ENCODE measurements around the gene ZGPAT. TPM values are rescaled to one million over a fixed set of nuclear protein-coding genes. Genes with fewer than 3 reads are reported as not detected.

Gene ZGPAT
- total RNA-seq, 2 experiments from 2014 or later, result 41.6 to 42.8 TPM

DNA sequence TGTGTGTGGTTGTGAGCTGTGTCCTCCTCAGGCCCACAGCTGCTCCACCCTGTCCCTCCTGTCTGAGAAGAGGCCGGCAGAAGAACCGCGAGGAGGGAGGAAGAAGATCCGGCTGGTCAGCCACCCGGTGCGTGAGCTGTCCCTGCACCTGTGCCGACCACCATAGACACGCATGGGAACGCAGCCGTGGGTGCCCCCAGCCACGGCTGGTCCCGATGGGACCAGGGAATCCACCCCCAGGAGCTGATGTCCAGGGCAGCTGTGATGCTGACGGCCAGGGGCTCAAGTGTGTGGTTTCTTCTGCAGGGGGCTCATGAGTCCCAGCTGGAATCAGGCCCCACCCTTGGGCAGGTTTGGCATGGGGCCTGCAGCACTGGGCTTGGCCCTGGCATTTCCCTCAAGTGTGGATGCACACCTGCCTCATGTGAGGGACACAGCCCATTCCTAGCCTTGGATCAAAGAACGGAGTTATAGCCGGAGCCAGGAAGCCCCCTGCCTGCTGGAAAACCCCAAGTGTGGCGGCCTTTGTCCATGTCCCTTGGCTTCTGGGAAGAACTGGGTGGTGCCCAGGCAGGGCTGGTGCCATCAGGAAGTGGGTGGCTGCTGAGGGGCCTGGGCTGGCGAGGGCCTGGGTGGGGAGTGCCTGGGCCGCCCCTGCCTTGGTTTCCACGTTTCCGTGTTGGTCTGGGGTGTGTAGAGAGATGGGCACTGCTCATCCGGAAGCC, 16.0 kb upstream of the ZGPAT start:
- ChIA-PET POLR2A (no interaction called here), CTCF (no interaction called here)
- peaks cover 11% of the 10 kb centered on the region for H3K36me3 Mint-ChIP-seq (ENCODE audit: low read depth)
- H3K4me3 Mint-ChIP-seq, result no peak overlapping the region
- no peak for DNase-seq
- H3K27me3 Mint-ChIP-seq, result no peaks in the 10 kb centered on the region
- no peak overlapping the region for H3K27ac Mint-ChIP-seq
- H3K4me1 Mint-ChIP-seq, result peaks cover 3% of the 10 kb centered on the region
- H3K9me3 Mint-ChIP-seq, result no peaks in the 10 kb centered on the region

DNA sequence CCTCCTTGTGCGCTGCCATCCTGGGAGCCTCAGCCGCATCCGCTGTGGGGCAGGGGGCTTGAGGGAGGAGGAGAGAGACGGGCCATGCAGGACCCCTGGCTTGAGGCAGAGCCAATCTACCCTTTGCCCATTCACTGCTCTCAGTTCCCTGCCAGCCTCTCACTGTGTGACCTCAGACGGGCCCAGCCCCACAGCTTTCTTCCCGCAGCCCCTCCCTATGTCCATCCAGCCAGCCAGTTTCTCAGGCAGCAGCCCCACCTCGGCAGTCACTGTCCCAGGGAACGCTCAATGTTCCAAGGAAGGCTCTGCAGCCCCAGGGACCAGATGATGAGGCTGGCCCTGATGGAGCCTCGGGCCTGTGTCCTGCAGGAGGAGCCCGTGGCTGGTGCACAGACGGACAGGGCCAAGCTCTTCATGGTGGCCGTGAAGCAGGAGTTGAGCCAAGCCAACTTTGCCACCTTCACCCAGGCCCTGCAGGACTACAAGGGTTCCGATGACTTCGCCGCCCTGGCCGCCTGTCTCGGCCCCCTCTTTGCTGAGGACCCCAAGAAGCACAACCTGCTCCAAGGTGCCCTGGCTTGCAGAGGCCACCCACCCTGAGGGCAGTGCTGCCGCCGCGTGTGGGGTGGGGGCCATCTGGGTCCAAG, 15.3 kb upstream of the ZGPAT start:
- peak overlapping the region; percentile 42 for H3K27ac Mint-ChIP-seq
- no peaks in the 10 kb centered on the region for H3K27me3 Mint-ChIP-seq
- no peak for DNase-seq
- POLR2A ChIA-PET, result no interaction called here
- peaks cover 11% of the 10 kb centered on the region for H3K36me3 Mint-ChIP-seq (ENCODE audit: low read depth)
- no peaks in the 10 kb centered on the region for H3K9me3 Mint-ChIP-seq
- CTCF ChIA-PET, result no interaction called here
- no peak overlapping the region for H3K4me3 Mint-ChIP-seq
- H3K4me1 Mint-ChIP-seq, result peaks cover 4% of the 10 kb centered on the region

DNA sequence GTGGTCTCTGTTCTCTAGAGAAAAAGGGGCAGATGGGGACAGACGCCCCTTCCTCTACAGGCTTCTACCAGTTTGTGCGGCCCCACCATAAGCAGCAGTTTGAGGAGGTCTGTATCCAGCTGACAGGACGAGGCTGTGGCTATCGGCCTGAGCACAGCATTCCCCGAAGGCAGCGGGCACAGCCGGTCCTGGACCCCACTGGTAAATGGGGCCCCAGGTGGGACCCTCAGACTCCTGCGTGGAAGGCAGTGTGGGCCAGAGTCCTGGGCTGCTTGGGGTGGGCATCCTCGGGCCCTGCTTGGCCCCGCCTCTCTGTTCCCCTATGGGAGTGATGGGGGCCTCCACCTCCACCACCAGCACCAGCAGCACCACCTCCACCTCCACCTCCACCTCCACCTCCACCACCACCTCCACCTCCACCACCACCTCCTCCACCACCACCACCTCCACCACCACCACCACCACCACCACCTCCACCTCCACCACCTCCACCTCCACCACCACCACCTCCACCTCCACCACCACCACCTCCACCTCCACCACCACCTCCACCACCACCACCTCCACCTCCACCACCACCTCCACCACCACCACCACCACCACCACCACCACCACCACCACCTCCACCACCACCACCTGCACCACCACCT, 14.6 kb upstream of the ZGPAT start:
- POLR2A ChIA-PET, result no interaction called here
- CTCF ChIA-PET, result no interaction called here
- peaks cover 11% of the 10 kb centered on the region for H3K36me3 Mint-ChIP-seq (ENCODE audit: low read depth)
- peaks cover 4% of the 10 kb centered on the region for H3K4me1 Mint-ChIP-seq
- H3K27ac Mint-ChIP-seq, result no peak overlapping the region
- H3K27me3 Mint-ChIP-seq, result no peaks in the 10 kb centered on the region
- no peak for DNase-seq
- no peak overlapping the region for H3K4me3 Mint-ChIP-seq
- no peaks in the 10 kb centered on the region for H3K9me3 Mint-ChIP-seq

DNA sequence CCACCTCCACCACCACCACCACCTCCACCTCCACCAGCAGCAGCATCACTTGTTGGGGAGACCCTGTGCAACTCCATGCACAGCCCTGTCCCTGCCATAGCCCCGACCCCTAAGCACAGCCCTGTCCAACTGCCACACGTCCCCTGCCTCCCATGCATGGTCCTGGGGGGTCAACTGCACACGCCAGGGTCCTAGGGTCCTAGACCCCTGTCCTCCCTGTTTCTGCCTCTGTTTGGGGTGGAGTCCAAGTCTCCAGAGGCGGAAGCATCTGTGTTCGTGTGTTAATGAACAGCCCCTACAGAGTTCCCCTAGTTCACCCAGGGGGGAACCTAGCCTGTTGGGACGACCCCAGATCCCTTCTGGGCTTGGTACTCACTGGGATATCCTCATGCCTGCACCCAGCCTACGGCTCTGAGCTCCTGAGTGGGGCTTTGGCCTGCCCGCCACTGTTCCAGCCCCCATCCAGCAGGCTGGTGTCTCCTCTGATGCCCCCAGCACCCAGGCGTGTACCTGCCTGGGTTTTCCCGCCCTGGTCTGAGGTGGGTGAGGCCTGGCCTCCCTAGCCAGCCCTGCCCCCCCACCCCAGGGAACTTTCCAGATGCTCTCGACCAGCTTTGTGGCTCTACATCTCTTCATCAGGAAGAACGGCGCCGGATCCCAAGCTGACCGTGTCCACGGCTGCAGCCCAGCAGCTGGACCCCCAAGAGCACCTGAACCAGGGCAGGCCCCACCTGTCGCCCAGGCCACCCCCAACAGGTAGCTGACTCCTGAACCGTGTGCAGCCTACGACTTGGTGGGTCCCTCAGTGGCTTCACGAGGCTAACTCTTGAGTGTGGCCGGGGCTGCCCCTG, 13.9 kb upstream of the ZGPAT start:
- Mint-ChIP-seq H3K4me3 (peak overlapping the region; percentile 44), H3K4me1 (peaks cover 8% of the 10 kb centered on the region), H3K9me3 (no peaks in the 10 kb centered on the region), H3K36me3 (ENCODE audit: low read depth) (peaks cover 11% of the 10 kb centered on the region), H3K27ac (peak overlapping the region; percentile 65), H3K27me3 (no peaks in the 10 kb centered on the region)
- DNase-seq, result no peak
- POLR2A ChIA-PET, result no interaction called here
- CTCF ChIA-PET, result no interaction called here

GRCh38 chr20:63694584-63695423, 13.0 kb upstream of the ZGPAT start:
- no peak for DNase-seq
- peaks cover 14% of the 10 kb centered on the region for H3K4me1 Mint-ChIP-seq
- no peaks in the 10 kb centered on the region for H3K27me3 Mint-ChIP-seq
- ChIA-PET CTCF (no interaction called here), POLR2A (no interaction called here)
- H3K9me3 Mint-ChIP-seq, result no peaks in the 10 kb centered on the region
- no peak overlapping the region for H3K27ac Mint-ChIP-seq
- H3K36me3 Mint-ChIP-seq (ENCODE audit: low read depth), result peaks cover 11% of the 10 kb centered on the region
- H3K4me3 Mint-ChIP-seq, result no peak overlapping the region

DNA sequence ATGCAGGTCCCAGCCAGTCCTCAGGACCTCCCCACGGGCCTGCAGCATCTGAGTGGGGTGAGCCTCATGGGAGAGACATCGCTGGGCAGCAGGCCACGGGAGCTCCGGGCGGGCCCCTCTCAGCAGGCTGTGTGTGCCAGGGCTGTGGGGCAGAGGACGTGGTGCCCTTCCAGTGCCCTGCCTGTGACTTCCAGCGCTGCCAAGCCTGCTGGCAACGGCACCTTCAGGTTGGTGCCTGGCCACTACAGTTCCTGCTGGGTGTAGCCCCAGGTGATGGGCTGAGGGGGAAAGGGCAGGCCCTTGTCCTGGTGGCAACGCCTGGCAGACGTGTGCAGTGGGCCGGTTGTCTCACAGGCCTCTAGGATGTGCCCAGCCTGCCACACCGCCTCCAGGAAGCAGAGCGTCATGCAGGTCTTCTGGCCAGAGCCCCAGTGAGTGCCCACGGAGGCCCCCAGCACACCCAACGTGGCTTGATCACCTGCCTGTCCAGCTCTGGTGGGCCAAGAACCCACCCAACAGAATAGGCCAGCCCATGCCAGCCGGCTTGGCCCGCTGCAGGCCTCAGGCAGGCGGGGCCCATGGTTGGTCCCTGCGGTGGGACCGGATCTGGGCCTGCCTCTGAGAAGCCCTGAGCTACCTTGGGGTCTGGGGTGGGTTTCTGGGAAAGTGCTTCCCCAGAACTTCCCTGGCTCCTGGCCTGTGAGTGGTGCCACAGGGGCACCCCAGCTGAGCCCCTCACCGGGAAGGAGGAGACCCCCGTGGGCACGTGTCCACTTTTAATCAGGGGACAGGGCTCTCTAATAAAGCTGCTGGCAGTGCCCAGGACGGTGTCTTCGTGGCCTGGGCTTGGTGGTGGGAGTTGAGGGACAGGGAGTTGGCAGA, 12.2 kb upstream of the ZGPAT start:
- ChIA-PET POLR2A (interaction anchor here (1.6 to 3.7 kb wide), 3 partner anchors 13 to 158 kb away, joined by 3 to 13 read pairs (median 9); partner anchors contain the start of genes ARFRP1, LIME1, PTK6 and ZGPAT), CTCF (interaction anchor here (1.4 kb wide), 1 partner anchor 12 kb away, joined by 3 read pairs; the partner anchor contains the start of genes ARFRP1 and ZGPAT)
- no peak for DNase-seq
- Mint-ChIP-seq H3K27me3 (no peaks in the 10 kb centered on the region), H3K4me1 (peaks cover 19% of the 10 kb centered on the region), H3K9me3 (no peaks in the 10 kb centered on the region), H3K27ac (no peak overlapping the region), H3K36me3 (ENCODE audit: low read depth) (peaks cover 11% of the 10 kb centered on the region), H3K4me3 (no peak overlapping the region)

GRCh38 chr20:63696306-63696627, 11.6 kb upstream of the ZGPAT start:
- peaks cover 23% of the 10 kb centered on the region for H3K4me1 Mint-ChIP-seq
- no peak overlapping the region for H3K4me3 Mint-ChIP-seq
- H3K27ac Mint-ChIP-seq, result no peak overlapping the region
- no peaks in the 10 kb centered on the region for H3K9me3 Mint-ChIP-seq
- DNase-seq, result no peak
- POLR2A ChIA-PET, result interaction anchor here (1.6 to 3.7 kb wide), 4 partner anchors 12 to 159 kb away, joined by 3 to 13 read pairs (median 6); partner anchors contain the start of genes ARFRP1, LIME1, PTK6 and SLC2A4RG
- no peaks in the 10 kb centered on the region for H3K27me3 Mint-ChIP-seq
- CTCF ChIA-PET, result interaction anchor here (1.4 kb wide), 1 partner anchor 12 kb away, joined by 3 read pairs; the partner anchor contains the start of genes ARFRP1 and ZGPAT
- H3K36me3 Mint-ChIP-seq (ENCODE audit: low read depth), result peaks cover 11% of the 10 kb centered on the region

DNA sequence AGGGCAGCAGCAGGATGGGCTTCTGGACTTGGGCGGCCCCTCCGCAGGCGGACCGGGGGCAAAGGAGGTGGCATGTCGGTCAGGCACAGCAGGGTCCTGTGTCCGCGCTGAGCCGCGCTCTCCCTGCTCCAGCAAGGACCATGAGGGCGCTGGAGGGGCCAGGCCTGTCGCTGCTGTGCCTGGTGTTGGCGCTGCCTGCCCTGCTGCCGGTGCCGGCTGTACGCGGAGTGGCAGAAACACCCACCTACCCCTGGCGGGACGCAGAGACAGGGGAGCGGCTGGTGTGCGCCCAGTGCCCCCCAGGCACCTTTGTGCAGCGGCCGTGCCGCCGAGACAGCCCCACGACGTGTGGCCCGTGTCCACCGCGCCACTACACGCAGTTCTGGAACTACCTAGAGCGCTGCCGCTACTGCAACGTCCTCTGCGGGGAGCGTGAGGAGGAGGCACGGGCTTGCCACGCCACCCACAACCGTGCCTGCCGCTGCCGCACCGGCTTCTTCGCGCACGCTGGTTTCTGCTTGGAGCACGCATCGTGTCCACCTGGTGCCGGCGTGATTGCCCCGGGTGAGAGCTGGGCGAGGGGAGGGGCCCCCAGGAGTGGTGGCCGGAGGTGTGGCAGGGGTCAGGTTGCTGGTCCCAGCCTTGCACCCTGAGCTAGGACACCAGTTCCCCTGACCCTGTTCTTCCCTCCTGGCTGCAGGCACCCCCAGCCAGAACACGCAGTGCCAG, 11.0 kb upstream of the ZGPAT start, which contains the start of gene TNFRSF6B:
Gene TNFRSF6B, plus strand, starts transcription at position 25 of the 729 bp plus-strand sequence. Its CDS starts 116 bp downstream, at position 141.
- POLR2A ChIA-PET, result interaction anchor here (0.8 to 3.7 kb wide), 7 partner anchors 11 to 159 kb away, joined by 3 to 13 read pairs (median 5); partner anchors contain the start of genes ARFRP1, LIME1, PTK6 and SLC2A4RG
- Mint-ChIP-seq H3K27me3 (no peaks in the 10 kb centered on the region), H3K4me3 (no peak within 1 kb of the TSS), H3K9me3 (no peaks in the 10 kb centered on the region), H3K27ac (no peak within 1 kb of the TSS), H3K4me1 (peaks cover 27% of the 10 kb centered on the region), H3K36me3 (ENCODE audit: low read depth) (peaks cover 11% of the 10 kb centered on the region)
- CTCF ChIA-PET, result interaction anchor here (1.4 kb wide), 1 partner anchor 11 kb away, joined by 3 read pairs; the partner anchor contains the start of genes ARFRP1 and ZGPAT
- DNase-seq, result no peak

DNA sequence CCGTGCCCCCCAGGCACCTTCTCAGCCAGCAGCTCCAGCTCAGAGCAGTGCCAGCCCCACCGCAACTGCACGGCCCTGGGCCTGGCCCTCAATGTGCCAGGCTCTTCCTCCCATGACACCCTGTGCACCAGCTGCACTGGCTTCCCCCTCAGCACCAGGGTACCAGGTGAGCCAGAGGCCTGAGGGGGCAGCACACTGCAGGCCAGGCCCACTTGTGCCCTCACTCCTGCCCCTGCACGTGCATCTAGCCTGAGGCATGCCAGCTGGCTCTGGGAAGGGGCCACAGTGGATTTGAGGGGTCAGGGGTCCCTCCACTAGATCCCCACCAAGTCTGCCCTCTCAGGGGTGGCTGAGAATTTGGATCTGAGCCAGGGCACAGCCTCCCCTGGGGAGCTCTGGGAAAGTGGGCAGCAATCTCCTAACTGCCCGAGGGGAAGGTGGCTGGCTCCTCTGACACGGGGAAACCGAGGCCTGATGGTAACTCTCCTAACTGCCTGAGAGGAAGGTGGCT, 10.4 kb upstream of the ZGPAT start:
- peaks cover 33% of the 10 kb centered on the region for H3K4me1 Mint-ChIP-seq
- no peaks in the 10 kb centered on the region for H3K27me3 Mint-ChIP-seq
- H3K4me3 Mint-ChIP-seq, result no peak overlapping the region
- ChIA-PET CTCF (no interaction called here), POLR2A (interaction anchor here (0.8 to 3.7 kb wide), 8 partner anchors 11 to 160 kb away, joined by 3 to 13 read pairs (median 4); partner anchors contain the start of genes ARFRP1, LIME1, PTK6 and SLC2A4RG)
- no peak for DNase-seq
- H3K36me3 Mint-ChIP-seq (ENCODE audit: low read depth), result peaks cover 8% of the 10 kb centered on the region
- H3K9me3 Mint-ChIP-seq, result no peaks in the 10 kb centered on the region
- no peak overlapping the region for H3K27ac Mint-ChIP-seq

- CTCF ChIA-PET, result interaction anchor here (1.7 kb wide), 1 partner anchor 161 kb away, joined by 5 read pairs; the partner anchor contains the start of gene PTK6
- H3K4me3 Mint-ChIP-seq, result no peak overlapping the region
- H3K36me3 Mint-ChIP-seq (ENCODE audit: low read depth), result peaks cover 6% of the 10 kb centered on the region
- DNase-seq, result no peak
- H3K9me3 Mint-ChIP-seq, result no peaks in the 10 kb centered on the region
- no peak overlapping the region for H3K27ac Mint-ChIP-seq
- no peaks in the 10 kb centered on the region for H3K27me3 Mint-ChIP-seq
- peaks cover 34% of the 10 kb centered on the region for H3K4me1 Mint-ChIP-seq
- POLR2A ChIA-PET, result interaction anchor here (0.8 to 3.7 kb wide), 10 partner anchors 10 to 175 kb away, joined by 3 to 13 read pairs (median 4); partner anchors contain the start of genes ARFRP1, LIME1, PTK6 and SLC2A4RG
Observed at GRCh38 chr20:63697868-63698545, 9.8 kb upstream of the ZGPAT start.
